HEK293 (cell line): ENCODE measurements around the gene STUM.

Experiments used
- HOXA7 ChIP-seq: sonication (generic); formaldehyde crosslinking; IDR thresholded peaks from 2 replicates; pipeline ENCODE4 v1.8.1; 2022; ENCODE audit warnings: missing genetic modification reagents, borderline replicate concordance
- HOXD13 ChIP-seq: sonication (generic); formaldehyde crosslinking; IDR thresholded peaks from 2 replicates; pipeline ENCODE4 v1.8.0; 2022; ENCODE audit warnings: missing genetic modification reagents, borderline replicate concordance
- KLF17 ChIP-seq: fragments of 450-650 bp; formaldehyde crosslinking; IDR thresholded peaks from 2 replicates; pipeline ENCODE4 v1.5.1; 2016; ENCODE audit warnings: missing biosample characterization, missing genetic modification characterization
- YY1 ChIP-seq: fragments of 450-650 bp; formaldehyde crosslinking; IDR thresholded peaks from 2 replicates; pipeline ENCODE4 v1.5.1; 2018; ENCODE audit warnings: missing biosample characterization, missing genetic modification characterization
- ZBTB48 ChIP-seq: fragments of 450-650 bp; formaldehyde crosslinking; IDR thresholded peaks from 2 replicates; pipeline ENCODE4 v1.5.1; 2016; ENCODE audit warnings: missing biosample characterization, missing genetic modification characterization
- ZBTB49 ChIP-seq: fragments of 450-650 bp; formaldehyde crosslinking; IDR thresholded peaks from 2 replicates; pipeline ENCODE4 v1.5.1; 2016; ENCODE audit warnings: missing biosample characterization, missing genetic modification characterization, low read depth
- ZNF146 ChIP-seq: fragments of 450-650 bp; formaldehyde crosslinking; IDR thresholded peaks from 2 replicates; pipeline ENCODE4 v1.5.1; 2016; ENCODE audit warnings: missing biosample characterization, missing genetic modification characterization
- ZNF274 ChIP-seq, 2 experiments: fragments of 200-500 bp in 1 of 2; fragments of 450-650 bp in 1 of 2; sonication (Bioruptor generic) in 1 of 2; formaldehyde crosslinking in 1 of 2; IDR thresholded peaks; 2 replicates each; pipeline versions ENCODE4 v1.5.1 to v1.6.1; 2014 to 2016; ENCODE audit warnings: borderline replicate concordance in 1 of 2, inconsistent platforms in 1 of 2, low read length in 1 of 2, missing biosample characterization in 1 of 2, missing genetic modification characterization in 1 of 2
- ZNF302 ChIP-seq: fragments of 450-650 bp; formaldehyde crosslinking; IDR thresholded peaks from 2 replicates; pipeline ENCODE4 v1.5.1; 2016; ENCODE audit warnings: missing biosample characterization, missing genetic modification characterization, low read depth
- TF ChIP-seq, protein P1 (sequence below): fragments of 450-650 bp; formaldehyde crosslinking; IDR thresholded peaks from 2 replicates; pipeline ENCODE4 v1.5.1; 2016; ENCODE audit warnings: missing biosample characterization, missing genetic modification characterization
- TF ChIP-seq, protein P2 (sequence below): sonication (generic); formaldehyde crosslinking; IDR thresholded peaks from 2 replicates; pipeline ENCODE4 v1.8.1; 2022; ENCODE audit warnings: mild to moderate bottlenecking, moderate library complexity, missing genetic modification reagents
- TF ChIP-seq, protein P3 (sequence below): fragments of 450-650 bp; formaldehyde crosslinking; IDR thresholded peaks from 2 replicates; pipeline ENCODE4 v1.5.1; 2016; ENCODE audit warnings: missing biosample characterization, missing genetic modification characterization, low read depth

DNA sequence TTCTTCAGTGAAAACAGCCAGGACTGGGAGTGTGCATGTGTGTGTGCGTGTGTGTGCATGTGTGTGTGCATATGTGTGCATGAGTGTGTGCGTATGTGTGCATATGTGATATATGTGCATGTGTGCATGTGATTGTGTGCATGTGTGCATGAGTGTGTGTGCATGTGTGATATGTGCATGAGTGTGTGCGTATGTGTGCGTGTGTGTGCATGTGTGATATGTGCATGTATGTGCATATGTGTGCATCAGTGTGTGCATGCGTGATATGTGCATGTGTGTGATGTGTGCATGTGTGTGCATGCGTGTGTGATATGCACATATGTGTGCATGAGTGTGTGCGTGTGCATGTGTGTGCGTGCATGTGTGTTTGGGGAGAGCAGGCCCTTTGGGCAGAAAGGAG is 100.7 kb downstream of the STUM start:
- TF ChIP-seq, protein P1, sequence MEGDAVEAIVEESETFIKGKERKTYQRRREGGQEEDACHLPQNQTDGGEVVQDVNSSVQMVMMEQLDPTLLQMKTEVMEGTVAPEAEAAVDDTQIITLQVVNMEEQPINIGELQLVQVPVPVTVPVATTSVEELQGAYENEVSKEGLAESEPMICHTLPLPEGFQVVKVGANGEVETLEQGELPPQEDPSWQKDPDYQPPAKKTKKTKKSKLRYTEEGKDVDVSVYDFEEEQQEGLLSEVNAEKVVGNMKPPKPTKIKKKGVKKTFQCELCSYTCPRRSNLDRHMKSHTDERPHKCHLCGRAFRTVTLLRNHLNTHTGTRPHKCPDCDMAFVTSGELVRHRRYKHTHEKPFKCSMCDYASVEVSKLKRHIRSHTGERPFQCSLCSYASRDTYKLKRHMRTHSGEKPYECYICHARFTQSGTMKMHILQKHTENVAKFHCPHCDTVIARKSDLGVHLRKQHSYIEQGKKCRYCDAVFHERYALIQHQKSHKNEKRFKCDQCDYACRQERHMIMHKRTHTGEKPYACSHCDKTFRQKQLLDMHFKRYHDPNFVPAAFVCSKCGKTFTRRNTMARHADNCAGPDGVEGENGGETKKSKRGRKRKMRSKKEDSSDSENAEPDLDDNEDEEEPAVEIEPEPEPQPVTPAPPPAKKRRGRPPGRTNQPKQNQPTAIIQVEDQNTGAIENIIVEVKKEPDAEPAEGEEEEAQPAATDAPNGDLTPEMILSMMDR (tag by site-specific recombination) = no peak
- TF ChIP-seq ZNF146 (tag by site-specific recombination) (no peak), HOXD13 (CRISPR knock-in tag) (no peak), ZNF302 (no peak), ZBTB49 (tag by site-specific recombination) (no peak), KLF17 (tag by site-specific recombination) (no peak), YY1 (tag by site-specific recombination) (no peak), ZNF274 (IDR thresholded peaks at IDR 0.05; ENCODE audit: low read length) (no peak), ZNF274 (tag by site-specific recombination; IDR thresholded peaks at IDR 0.05; ENCODE audit: borderline replicate concordance) (no peak), HOXA7 (CRISPR knock-in tag) (no peak), ZBTB48 (tag by site-specific recombination) (no peak)
- TF ChIP-seq, protein P2, sequence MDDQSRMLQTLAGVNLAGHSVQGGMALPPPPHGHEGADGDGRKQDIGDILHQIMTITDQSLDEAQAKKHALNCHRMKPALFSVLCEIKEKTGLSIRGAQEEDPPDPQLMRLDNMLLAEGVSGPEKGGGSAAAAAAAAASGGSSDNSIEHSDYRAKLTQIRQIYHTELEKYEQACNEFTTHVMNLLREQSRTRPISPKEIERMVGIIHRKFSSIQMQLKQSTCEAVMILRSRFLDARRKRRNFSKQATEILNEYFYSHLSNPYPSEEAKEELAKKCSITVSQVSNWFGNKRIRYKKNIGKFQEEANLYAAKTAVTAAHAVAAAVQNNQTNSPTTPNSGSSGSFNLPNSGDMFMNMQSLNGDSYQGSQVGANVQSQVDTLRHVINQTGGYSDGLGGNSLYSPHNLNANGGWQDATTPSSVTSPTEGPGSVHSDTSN (CRISPR knock-in tag) = no peak
- TF ChIP-seq, protein P3, sequence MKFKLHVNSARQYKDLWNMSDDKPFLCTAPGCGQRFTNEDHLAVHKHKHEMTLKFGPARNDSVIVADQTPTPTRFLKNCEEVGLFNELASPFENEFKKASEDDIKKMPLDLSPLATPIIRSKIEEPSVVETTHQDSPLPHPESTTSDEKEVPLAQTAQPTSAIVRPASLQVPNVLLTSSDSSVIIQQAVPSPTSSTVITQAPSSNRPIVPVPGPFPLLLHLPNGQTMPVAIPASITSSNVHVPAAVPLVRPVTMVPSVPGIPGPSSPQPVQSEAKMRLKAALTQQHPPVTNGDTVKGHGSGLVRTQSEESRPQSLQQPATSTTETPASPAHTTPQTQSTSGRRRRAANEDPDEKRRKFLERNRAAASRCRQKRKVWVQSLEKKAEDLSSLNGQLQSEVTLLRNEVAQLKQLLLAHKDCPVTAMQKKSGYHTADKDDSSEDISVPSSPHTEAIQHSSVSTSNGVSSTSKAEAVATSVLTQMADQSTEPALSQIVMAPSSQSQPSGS (tag by site-specific recombination) = no peak
